ENCODE results near the gene ZCCHC12.
"Not testable (repeated sequence)": the region's sequence is repeated elsewhere in the genome, so short reads cannot be mapped to it uniquely, and the experiment has no call there.

The ZCCHC12 gene

GRCh38 chrX:118823263-118824172 is at the start of gene ZCCHC12:
Gene ZCCHC12, plus strand, starts transcription at chrX:118823824. Its CDS starts 1,421 bp downstream, at chrX:118825245.
- intact Hi-C loops (cut with DNase I), result no loop called here
- DNase-seq, result peak; percentile 12 to 88 (median 72)

- intact Hi-C loops (cut with DNase I), result no loop called here
- no peak for DNase-seq
These were observed 44.0 kb upstream of the ZCCHC12 start for GRCh38 chrX:118779581-118779980.

DNA sequence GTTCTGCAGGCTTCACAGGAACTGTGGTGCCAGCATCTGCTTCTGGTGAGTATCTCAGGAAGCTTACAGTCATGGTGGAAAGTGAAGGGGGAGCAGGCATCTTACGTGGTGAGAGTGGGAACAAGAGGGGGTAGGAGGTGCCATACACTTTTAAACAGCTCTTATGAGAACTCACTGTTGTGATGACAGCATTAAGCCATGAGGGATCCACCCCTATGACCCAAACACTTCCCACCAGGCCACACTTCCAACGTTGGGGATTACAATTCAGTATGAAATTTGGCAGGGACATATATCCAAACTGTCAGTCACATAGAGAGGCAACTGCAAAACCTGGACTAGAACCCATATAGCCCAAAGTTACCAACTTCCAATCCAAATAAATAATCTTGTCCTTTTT is 43.1 kb upstream of the ZCCHC12 start:
- intact Hi-C loops (cut with DNase I), result no loop called here
- no peak for DNase-seq

DNA sequence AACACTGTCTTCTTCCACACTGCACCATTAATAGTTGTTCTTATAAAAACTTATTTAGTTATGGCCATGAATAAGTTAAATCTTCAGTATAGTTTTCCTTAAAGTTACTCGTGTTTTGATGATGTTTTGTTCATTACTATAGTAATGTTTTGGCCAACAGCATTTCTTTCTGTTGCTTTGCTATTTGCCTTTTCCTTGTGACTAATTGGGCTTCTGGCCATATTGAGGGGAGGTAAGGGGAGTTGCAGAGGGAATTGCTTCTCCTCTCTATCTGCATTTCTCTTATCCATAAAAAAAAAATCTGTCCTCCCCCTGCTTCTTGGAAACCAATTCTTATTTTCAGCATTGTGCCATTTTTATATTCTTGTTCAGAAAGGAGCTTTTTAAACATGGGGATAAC is 42.7 kb upstream of the ZCCHC12 start:
- DNase-seq, result no peak
- intact Hi-C loops (cut with DNase I), result no loop called here

GRCh38 chrX:118795528-118796280 is 27.9 kb upstream of the ZCCHC12 start:
- no peak for DNase-seq
- intact Hi-C loops (cut with DNase I), result no loop called here

DNA sequence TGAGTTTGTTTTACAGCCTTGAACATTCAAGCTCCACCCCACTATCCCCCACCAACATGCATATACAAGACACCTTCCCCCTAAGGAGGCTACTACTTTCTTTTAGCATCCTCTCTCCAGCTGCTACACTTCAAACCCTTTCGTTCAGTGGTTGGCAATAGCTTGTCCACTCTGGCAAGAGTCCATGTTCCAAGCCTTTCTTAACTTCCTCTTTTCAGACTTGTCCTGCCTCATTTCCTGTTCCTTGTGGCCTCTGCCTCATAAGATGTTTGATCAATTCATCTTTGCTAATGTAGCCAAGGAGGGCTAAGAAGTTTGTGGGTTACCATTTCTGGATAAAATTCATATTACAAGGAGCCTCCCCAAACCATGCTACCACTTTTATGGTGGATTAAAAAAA is 20.8 kb upstream of the ZCCHC12 start:
- peak in 3 of 42 donors; percentile 4 to 15 (median 13) for DNase-seq

DNA sequence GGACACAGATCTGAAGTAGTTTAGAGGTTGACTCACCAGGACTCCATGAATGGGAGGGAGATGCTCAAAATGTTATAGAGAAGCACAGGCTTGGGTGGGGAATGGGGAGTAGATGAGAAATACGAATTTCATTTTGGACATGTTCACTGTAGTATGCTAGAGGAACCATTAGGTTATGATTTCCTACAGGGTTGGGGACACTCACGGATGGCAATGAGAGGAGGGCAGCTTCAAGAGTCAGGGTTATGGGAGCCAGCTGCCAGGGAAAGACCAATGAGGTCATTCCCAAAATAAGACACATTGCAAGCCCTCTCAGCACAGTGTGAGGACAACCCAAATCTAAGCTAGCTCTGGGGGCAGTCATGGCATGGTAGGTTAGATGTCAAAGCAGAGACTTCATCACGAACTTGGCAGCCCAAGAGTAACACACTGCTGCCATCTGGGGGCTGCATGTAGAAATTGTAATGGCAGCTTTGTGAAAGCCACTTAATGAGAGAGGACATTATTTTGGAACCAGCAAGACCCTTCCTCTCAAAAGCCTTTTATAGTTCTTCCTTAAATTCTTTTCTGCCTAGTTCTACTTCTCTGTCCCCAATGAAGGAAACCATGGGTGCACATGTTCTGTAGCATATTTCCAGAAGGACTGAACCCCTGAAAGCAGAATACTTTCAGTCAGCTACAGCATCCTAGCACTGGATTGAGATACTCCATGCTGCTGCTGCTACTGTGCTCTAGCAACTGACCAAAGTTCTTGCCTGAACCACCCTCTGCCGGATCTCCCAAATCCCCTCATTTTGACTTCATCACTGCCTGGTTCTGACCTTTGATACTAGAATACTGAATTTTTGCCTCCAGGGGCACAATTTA is 16.2 kb upstream of the ZCCHC12 start:
- intact Hi-C loops (cut with DNase I), result loop anchor here (10.0 kb wide), 1 partner anchor 203 kb away; no protein-coding TSS in a partner anchor
- peak in 40 of 42 donors; percentile 12 to 78 (median 52) for DNase-seq

More for the DNA sequence above, 20.8 kb upstream of the ZCCHC12 start:
- intact Hi-C loops (cut with DNase I), result loop anchor here (10.0 kb wide), 1 partner anchor 198 kb away; no protein-coding TSS in a partner anchor

DNA sequence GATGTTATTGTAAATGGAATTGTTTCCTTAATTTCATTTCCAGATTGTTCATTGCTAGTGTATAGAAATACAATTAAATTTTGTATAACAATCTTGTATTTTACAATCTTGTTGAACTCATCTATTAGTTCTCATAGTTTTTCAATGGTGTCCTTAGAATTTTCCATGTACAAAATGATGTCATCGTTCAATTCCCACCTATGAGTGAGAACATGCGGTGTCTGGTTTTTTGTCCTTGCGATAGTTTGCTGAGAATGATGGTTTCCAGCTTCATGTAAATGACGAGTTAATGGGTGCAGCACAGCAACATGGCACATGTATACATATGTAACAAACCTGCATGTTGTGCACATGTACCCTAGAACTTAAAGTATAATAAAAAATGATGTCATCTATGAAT is 6.4 kb upstream of the ZCCHC12 start:
- not testable (repeated sequence) for DNase-seq

GRCh38 chrX:118824173-118824730 is 628 bp downstream of the ZCCHC12 start:
- DNase-seq, result peak in 8 of 42 donors; percentile 6 to 26 (median 12)

More for the DNA sequence above, 6.4 kb upstream of the ZCCHC12 start:
- intact Hi-C loops (cut with DNase I), result not testable (repeated sequence)

GRCh38 chrX:118825227-118825626 is 1.6 kb downstream of the ZCCHC12 start:
- peak in 1 of 42 donors; percentile 13 for DNase-seq
- intact Hi-C loops (cut with DNase I), result no loop called here

More at GRCh38 chrX:118824173-118824730, 628 bp downstream of the ZCCHC12 start:
- intact Hi-C loops (cut with DNase I), result no loop called here

DNA sequence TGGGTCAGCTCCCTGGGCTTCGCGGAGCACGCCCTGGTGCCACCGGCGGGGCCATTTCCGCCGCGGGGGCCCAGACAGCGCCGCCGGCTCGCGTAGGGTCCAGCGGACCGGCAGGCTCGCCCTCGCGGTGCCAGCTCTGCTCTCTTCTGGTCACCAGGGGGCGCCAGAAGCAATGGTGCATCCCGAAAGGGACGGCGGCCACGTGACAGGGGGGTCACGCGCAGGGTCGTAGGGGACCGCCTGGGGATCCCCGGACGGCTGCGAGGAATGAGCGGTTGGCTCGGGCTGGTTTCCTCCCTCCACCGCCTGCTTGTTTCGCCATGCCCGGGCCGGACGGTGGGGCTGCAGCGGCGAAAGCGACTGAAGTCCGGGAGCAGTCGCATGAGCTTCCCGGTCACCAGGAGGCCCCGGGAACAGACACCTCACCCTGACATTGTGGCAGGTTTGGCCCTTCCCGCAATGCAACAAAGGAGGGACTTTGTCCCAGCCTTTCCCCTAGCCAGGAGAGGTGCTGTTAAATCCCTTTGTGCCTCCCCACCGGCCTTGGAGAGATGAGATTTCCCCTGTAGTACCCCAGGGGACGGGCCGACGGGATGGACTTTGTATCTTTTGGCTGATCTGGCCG is 15.8 kb downstream of the ZCCHC12 start:
- peak; percentile 80 to 96 (median 90) for DNase-seq
- intact Hi-C loops (cut with DNase I), result no loop called here

DNA sequence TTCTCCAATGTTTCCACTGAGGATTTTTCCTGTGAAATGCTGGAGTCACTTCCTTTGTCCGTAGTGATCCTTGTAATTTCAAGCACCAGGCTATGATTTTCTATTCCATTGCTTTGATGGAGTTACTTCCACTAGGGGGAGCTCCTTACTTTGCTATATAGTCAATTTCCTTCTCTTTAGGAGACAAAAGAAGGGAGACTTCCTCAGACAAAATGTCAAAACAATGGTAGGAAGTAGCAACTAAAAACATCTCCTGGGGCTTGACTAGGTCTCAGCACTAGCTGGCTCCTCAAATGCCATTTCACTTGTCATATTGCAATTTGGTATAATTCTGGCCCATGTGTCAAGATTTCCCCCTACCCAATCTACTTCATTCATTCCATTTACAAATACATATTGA is 24.1 kb downstream of the ZCCHC12 start:
- DNase-seq, result peak in 3 of 42 donors; percentile 34 to 53 (median 38)
- intact Hi-C loops (cut with DNase I), result loop anchor here (5.0 kb wide), 1 partner anchor 220 kb away; no protein-coding TSS in a partner anchor

GRCh38 chrX:118853596-118853995 is 30.0 kb downstream of the ZCCHC12 start:
- DNase-seq, result no peak
- intact Hi-C loops (cut with DNase I), result loop anchor here (10.0 kb wide), 1 partner anchor 131 kb away; no protein-coding TSS in a partner anchor

- DNase-seq, result no peak
- intact Hi-C loops (cut with DNase I), result loop anchor here (10.0 kb wide), 1 partner anchor 129 kb away; no protein-coding TSS in a partner anchor
These were observed 32.2 kb downstream of the ZCCHC12 start for GRCh38 chrX:118855681-118856310.

- DNase-seq, result no peak
- intact Hi-C loops (cut with DNase I), result loop anchor here (10.0 kb wide), 1 partner anchor 128 kb away; no protein-coding TSS in a partner anchor
These were observed 33.4 kb downstream of the ZCCHC12 start for GRCh38 chrX:118857006-118857405.

DNA sequence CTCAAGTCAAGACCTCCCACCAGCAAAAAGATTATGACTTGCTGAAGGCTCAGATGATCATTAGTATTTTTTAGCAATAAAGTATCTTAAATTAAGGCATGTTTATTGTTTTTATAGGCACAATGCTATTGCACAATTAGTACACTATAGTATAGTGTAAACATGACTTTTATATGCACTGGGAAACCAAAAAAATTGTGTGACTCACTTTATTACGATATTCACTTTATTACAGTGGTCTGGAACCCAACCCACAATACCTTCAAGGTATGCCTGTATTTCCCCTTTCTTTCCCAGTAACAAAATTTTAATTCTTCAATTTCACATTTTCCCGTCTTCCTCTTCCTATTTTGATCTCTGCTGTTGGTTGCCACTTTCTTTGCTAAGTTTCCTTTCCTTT is 37.7 kb downstream of the ZCCHC12 start:
- no peak for DNase-seq
- intact Hi-C loops (cut with DNase I), result no loop called here

- intact Hi-C loops (cut with DNase I), result no loop called here
- peak in 8 of 42 donors; percentile 2 to 52 (median 28) for DNase-seq
These were observed 38.5 kb downstream of the ZCCHC12 start for GRCh38 chrX:118862091-118862490.
